Activated naive CD4-positive, alpha-beta T cell treated with anti-CD3 and anti-CD28 coated beads, Interleukin-2, amount 10 ng/mL, durations not matched to agents 7 days and 5 days (primary cell): Measurements from ENCODE around the gene HDAC2.
"Not testable (repeated sequence)": the region's sequence is repeated elsewhere in the genome, so short reads cannot be mapped to it uniquely, and the experiment has no call there.

Experiments used
- CTCF ChIA-PET: fragments of 350-600 bp; sonication (Branson Sonifier 250); formaldehyde crosslinking; loops from one replicate; lab custom pipeline; 2021; ENCODE audit warnings: antibody characterized with exemption; lab: Charles Lee
- DNase-seq: peaks from one replicate; pipeline ENCODE4 v3.0.0-alpha.2; 2020
- H3K27ac Mint-ChIP-seq: one replicate; pipeline ENCODE4 v1.8.0; 2021; ENCODE audit warnings: mild to moderate bottlenecking, moderate library complexity, mixed read lengths
- H3K27me3 Mint-ChIP-seq: one replicate; pipeline ENCODE4 v1.8.0; 2021; ENCODE audit warnings: mild to moderate bottlenecking, mixed read lengths
- H3K36me3 Mint-ChIP-seq: one replicate; pipeline ENCODE4 v1.8.0; 2021; ENCODE audit warnings: mixed read lengths
- H3K4me1 Mint-ChIP-seq: one replicate; pipeline ENCODE4 v1.8.0; 2021; ENCODE audit warnings: mixed read lengths
- H3K4me3 Mint-ChIP-seq: one replicate; pipeline ENCODE4 v1.8.0; 2021; ENCODE audit warnings: mild to moderate bottlenecking, moderate library complexity, mixed read lengths
- H3K9me3 Mint-ChIP-seq: one replicate; pipeline ENCODE4 v1.8.0; 2021; ENCODE audit warnings: mixed read lengths

The HDAC2 gene

DNA sequence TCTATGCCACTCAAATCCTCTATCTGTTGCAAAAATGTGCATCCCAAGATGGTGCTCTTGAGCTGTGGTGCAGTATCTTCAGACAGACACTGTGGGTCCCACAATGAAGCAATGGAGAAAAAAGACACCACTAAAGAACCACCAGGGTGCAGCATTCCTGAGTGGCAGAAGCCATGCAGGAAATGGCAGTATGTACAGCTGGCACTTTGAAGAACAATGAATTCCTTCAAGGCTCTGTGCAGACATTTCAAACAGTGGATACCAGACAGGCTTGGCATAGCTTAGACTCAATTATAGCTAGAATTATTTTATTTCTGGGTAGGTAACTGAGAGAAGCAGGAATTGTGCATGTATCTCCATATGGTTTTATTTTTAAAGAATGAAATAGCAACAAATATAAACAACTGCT is 24.0 kb upstream of the HDAC2 start:
- Mint-ChIP-seq H3K27me3 (peaks cover 44% of the 10 kb centered on the region), H3K36me3 (no peaks in the 10 kb centered on the region), H3K27ac (no peak overlapping the region), H3K9me3 (no peaks in the 10 kb centered on the region), H3K4me1 (peaks cover 9% of the 10 kb centered on the region), H3K4me3 (no peak overlapping the region)
- CTCF ChIA-PET = interaction anchor here (0.6 to 3.7 kb wide), 16 partner anchors 15 to 310 kb away, joined by 3 to 33 read pairs (median 4); no protein-coding TSS in a partner anchor
- DNase-seq = peak; percentile 67

DNA sequence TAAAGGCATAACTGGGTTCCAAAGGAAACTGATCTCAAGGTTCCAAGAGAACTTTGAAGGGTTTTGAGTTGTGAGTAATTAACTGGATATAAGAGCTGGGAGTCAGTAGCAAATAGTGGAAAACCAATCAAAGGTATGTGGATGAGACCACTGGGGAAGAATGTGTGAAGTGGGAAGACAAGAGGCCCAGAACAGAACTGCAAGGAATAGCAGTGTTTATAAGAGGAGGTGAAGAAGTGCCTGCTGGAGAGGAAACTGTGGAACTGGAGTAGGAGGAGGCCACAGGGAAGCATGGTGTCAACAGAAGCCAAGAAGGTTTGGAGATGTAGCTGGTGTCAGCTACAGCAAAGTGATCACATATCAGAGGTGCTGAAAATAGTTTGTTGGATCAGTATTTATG is 18.7 kb upstream of the HDAC2 start:
- no peak for DNase-seq
- H3K27me3 Mint-ChIP-seq = peaks cover 21% of the 10 kb centered on the region
- peaks cover under 1% of the 10 kb centered on the region for H3K4me1 Mint-ChIP-seq
- no peaks in the 10 kb centered on the region for H3K36me3 Mint-ChIP-seq
- no peak overlapping the region for H3K27ac Mint-ChIP-seq
- no peak overlapping the region for H3K4me3 Mint-ChIP-seq
- H3K9me3 Mint-ChIP-seq = no peaks in the 10 kb centered on the region
- CTCF ChIA-PET = no interaction called here

DNA sequence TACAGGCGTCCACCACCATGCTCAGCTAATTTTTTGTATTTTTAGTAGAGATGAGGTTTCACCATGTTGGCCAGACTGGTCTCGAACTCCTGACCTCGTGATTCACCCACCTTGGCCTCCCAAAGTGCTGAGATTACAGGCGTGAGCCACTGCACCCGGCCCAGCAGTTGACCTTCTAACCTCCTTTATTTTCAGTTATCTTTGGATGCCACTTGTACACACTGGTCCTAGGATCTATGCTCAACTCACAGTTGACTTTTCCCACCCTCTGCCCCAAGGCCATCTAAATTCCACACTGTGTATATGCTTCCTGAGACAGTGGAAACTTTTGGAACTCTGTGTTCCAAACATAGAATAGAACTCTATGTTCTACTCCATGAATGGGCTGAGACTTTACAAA is 11.7 kb upstream of the HDAC2 start:
- H3K27me3 Mint-ChIP-seq, DNase-seq, H3K9me3 Mint-ChIP-seq, H3K27ac Mint-ChIP-seq, H3K36me3 Mint-ChIP-seq, H3K4me3 Mint-ChIP-seq, H3K4me1 Mint-ChIP-seq: not testable (repeated sequence)
- CTCF ChIA-PET = interaction anchor here (4.3 kb wide), 1 partner anchor 126 kb away, joined by 27 read pairs; no protein-coding TSS in a partner anchor

DNA sequence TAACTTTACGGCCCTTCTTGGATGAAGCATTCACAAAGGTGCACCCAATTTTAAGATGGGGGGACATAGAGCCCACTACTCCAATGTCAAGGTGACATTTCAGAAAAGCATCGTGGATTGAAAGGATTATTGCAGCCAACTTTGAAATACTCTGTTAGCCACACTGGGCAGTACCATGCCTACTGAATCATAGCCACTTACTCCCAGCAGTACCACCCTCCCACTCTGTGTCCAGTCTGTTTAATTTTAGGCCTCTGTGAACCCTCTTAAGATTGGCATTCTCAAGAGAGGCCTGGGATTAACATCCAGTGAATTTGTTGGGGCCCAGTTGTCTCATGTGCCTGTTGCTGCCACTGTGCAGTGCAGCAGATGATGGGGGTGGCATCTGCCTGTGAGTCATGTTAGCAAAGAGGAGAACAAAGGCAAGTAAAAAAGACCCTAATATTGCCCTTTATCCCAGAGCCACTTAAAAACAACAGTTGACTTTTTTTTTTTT is 11.2 kb upstream of the HDAC2 start:
- CTCF ChIA-PET = interaction anchor here (4.3 kb wide), 1 partner anchor 126 kb away, joined by 27 read pairs; no protein-coding TSS in a partner anchor

DNA sequence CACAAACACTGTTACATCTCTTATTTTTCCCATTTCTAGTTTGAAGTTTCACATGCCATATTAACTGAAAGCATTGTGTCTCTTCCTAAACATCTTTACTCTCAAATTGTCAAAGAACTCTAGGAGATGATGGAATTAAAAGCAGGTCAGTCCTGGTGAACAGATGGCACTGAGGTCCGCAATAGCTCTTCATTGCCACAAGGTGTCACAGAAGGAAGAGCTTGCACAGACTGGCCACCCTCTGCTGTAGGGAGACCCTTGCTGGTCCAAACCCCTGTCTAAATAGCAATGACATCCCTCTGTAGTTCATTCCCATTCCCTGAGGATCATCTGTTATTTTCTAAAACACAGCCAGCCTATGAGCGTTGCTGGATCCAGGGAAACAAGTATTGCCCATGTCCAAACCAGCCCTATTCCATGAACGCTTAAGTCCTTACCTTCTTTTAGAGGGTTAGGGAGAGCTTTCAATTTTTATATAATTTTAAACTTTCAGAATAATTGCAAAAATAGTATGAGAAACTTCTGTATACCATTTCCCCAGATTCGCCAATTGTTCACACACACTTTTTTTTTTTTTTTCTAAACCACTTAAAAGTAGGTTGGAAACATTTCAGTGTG is 10.1 kb upstream of the HDAC2 start:
- H3K27me3 Mint-ChIP-seq = peaks cover 4% of the 10 kb centered on the region
- DNase-seq = peak; percentile 30
- no peak overlapping the region for H3K27ac Mint-ChIP-seq
- CTCF ChIA-PET = interaction anchor here (1.3 to 4.3 kb wide), 6 partner anchors 10 to 324 kb away, joined by 3 to 27 read pairs (median 4); partner anchors contain the start of gene HDAC2
- H3K9me3 Mint-ChIP-seq = no peaks in the 10 kb centered on the region
- H3K4me3 Mint-ChIP-seq = no peak overlapping the region
- no peaks in the 10 kb centered on the region for H3K36me3 Mint-ChIP-seq
- no peaks in the 10 kb centered on the region for H3K4me1 Mint-ChIP-seq

More for the DNA sequence above, 11.2 kb upstream of the HDAC2 start:
- Mint-ChIP-seq H3K27me3 (peaks cover 4% of the 10 kb centered on the region), H3K27ac (no peak overlapping the region), H3K9me3 (no peaks in the 10 kb centered on the region), H3K4me1 (no peaks in the 10 kb centered on the region), H3K4me3 (no peak overlapping the region), H3K36me3 (no peaks in the 10 kb centered on the region)
- DNase-seq = no peak

DNA sequence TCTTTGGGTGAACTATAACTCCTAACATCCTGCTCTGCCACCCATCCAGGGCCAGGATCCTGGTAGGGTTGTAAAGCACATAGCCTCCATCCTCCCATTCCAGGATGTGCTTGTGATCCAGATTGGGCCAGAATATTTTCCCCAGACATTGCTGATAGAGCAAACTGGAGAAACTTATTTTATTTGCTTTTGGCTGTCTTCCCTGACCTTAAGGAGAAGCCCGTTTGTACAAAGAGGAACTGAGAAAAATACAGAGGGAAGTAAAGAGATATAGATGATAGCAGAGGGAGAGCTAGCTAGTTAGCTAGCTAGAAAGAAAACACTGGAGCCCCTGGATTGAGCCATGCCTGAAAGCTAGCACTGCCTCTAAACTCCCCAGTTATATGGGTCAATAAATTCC is 9.0 kb upstream of the HDAC2 start:
- no peak for DNase-seq
- Mint-ChIP-seq H3K36me3 (no peaks in the 10 kb centered on the region), H3K4me1 (no peaks in the 10 kb centered on the region), H3K9me3 (no peaks in the 10 kb centered on the region), H3K27me3 (peaks cover 4% of the 10 kb centered on the region), H3K27ac (no peak overlapping the region), H3K4me3 (no peak overlapping the region)
- CTCF ChIA-PET = interaction anchor here (0.6 to 4.3 kb wide), 6 partner anchors 9 to 325 kb away, joined by 3 to 27 read pairs (median 4); partner anchors contain the start of gene HDAC2

DNA sequence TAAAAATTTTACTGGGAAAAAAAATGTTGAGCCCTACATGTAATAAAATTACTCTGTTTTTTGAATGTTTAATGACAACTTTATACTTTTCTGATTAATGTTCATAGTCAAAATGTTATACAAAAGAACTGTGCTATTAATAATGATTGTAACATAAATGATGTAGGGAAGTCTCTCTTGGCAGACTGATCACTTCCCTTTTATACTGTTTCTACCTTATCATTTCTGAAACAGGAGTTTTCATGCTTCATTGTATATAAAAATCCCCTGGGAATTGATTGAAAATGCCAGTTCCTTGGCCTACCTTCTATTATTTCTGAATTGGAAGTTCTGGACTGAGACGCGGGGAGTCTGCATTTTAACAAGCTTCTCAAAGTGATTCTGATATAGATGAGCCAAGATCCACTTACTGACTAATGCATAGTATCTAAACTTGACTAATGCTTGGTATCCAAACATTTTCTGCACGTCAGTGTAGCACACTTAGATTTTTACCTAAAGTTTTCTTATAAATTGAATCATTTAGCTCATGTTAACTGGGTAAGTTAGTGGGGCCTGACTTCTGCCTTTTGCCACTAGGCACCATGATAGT is 7.2 kb upstream of the HDAC2 start:
- DNase-seq = no peak
- no peak overlapping the region for H3K27ac Mint-ChIP-seq
- H3K4me3 Mint-ChIP-seq = no peak overlapping the region
- CTCF ChIA-PET = interaction anchor here (0.6 kb wide), 1 partner anchor 130 kb away, joined by 3 read pairs; no protein-coding TSS in a partner anchor
- no peaks in the 10 kb centered on the region for H3K9me3 Mint-ChIP-seq
- peaks cover 4% of the 10 kb centered on the region for H3K27me3 Mint-ChIP-seq
- no peaks in the 10 kb centered on the region for H3K4me1 Mint-ChIP-seq
- H3K36me3 Mint-ChIP-seq = no peaks in the 10 kb centered on the region

DNA sequence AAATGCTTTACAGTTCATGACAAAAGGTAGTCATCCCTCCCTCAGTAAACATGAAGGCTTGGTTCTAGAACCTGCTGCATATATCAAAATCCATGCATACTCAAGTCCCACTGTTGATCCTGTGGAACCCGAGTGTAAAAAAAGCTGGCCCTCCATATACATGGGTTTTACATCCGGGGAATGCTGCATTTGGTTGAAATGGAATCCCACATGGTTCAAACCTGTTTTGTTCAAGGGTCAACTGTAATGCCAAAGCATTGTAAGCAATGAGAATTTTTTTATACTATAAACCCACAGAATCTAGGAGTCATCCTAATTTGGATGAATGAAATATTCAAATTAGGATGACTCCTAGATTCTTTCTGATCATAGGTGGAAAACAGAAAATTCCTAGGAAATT is 5.9 kb upstream of the HDAC2 start:
- H3K27ac Mint-ChIP-seq = no peak overlapping the region
- no peaks in the 10 kb centered on the region for H3K9me3 Mint-ChIP-seq
- no peaks in the 10 kb centered on the region for H3K27me3 Mint-ChIP-seq
- peaks cover 8% of the 10 kb centered on the region for H3K4me1 Mint-ChIP-seq
- CTCF ChIA-PET = no interaction called here
- no peaks in the 10 kb centered on the region for H3K36me3 Mint-ChIP-seq
- H3K4me3 Mint-ChIP-seq = no peak overlapping the region
- DNase-seq = no peak

DNA sequence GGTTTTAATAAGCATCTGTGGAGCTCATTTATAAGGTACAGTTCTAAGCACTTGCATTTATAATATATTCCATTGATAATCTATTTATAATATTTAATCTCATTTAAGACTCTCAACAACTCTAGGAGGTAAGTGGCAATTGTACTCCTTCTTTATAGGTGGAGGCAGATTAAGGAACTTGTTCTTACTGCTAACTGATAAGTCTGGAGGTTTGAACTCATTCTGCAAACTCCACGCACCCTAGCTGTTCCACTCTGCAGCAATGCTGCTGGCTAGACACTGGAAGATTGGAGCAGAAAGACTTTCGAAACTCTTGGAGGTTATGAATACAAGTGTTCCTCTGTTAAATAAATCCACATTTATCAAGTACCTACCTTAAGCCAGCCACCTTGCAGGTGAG is 793 bp upstream of the HDAC2 start:
- Mint-ChIP-seq H3K27me3 (peaks cover 6% of the 10 kb centered on the region), H3K4me3 (peak overlapping the region; percentile 96), H3K4me1 (peaks cover 31% of the 10 kb centered on the region), H3K9me3 (no peaks in the 10 kb centered on the region), H3K27ac (peak overlapping the region; percentile 98), H3K36me3 (peaks cover 3% of the 10 kb centered on the region)
- no peak for DNase-seq
- CTCF ChIA-PET = interaction anchor here (1.0 to 1.4 kb wide), 2 partner anchors 9 to 15 kb away, joined by 3 to 5 read pairs; no protein-coding TSS in a partner anchor

DNA sequence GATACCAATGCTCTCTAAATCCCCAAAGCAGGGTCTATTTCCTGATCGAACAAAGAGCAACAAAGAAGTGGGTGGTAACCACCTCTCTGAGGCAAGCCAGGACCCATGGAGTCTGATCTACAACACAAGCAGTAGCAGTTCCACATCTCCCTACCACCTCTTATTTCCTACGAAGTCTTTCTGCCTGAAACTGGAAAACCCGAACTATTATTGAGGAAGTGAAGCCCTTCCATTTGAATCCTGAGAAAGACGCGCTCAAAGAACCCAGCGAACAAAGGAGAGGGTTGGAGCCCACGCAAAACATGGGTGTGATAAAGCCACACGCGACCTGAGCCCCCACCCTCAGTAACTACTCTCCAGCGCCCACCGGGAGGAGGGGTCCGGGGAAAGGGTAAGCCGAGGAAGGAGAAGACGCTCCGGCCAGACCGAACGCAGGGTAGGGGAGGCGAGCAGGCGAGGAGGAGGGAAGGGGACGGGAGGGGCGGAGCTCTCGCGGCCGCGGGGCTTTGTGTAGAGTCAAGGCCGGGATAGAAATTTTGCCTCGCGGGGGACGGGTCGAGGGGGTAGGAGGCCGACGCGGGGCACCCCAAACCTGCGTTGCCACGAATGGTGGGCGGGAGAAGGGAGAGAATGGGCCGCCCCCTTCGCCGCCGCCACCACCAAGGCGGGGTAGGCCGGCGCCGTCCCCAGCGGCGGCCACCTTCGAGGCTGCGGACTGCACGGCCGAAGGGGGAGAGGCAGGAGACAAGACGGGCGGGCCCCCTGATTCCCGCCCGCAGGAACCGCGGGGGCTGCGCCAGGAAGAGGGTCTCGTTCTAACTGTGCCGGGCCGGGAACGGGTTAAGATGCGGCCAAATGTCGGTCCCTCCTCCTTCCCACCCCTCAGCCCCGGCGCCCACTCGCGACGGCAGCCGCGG is 802 bp downstream of the HDAC2 start:
- H3K4me1 Mint-ChIP-seq = peaks cover 31% of the 10 kb centered on the region
- H3K27ac Mint-ChIP-seq = peak overlapping the region; percentile 98
- H3K36me3 Mint-ChIP-seq = peaks cover 3% of the 10 kb centered on the region
- peak; percentile 70 for DNase-seq
- CTCF ChIA-PET = no interaction called here
- H3K4me3 Mint-ChIP-seq = peak overlapping the region; percentile 96
- H3K27me3 Mint-ChIP-seq = peaks cover 6% of the 10 kb centered on the region
- no peaks in the 10 kb centered on the region for H3K9me3 Mint-ChIP-seq

DNA sequence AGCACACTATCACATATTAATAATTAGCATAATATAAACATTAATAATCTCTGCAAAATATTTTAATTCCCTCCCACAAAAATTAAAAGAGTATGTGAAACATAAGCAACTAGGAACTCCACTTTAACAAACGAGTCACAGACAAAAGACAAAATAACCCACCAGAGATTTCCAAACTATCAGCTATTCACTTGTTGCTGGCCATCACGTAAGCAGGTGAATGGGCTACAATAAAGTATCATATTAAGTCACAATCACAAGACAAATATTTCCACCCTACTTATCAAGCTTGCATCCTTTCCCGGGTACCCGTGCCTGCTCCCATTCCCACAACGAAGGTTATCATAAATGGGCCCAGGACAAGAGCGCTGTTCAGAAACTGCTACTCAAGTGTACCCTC is 2.5 kb downstream of the HDAC2 start:
- no peak for DNase-seq
- Mint-ChIP-seq H3K4me3 (peak overlapping the region; percentile 96), H3K4me1 (peaks cover 36% of the 10 kb centered on the region), H3K9me3 (no peaks in the 10 kb centered on the region), H3K36me3 (peaks cover 3% of the 10 kb centered on the region), H3K27me3 (peaks cover 6% of the 10 kb centered on the region), H3K27ac (no peak overlapping the region)
- CTCF ChIA-PET = interaction anchor here (1.0 kb wide), 1 partner anchor 27 kb away, joined by 3 read pairs; no protein-coding TSS in a partner anchor

DNA sequence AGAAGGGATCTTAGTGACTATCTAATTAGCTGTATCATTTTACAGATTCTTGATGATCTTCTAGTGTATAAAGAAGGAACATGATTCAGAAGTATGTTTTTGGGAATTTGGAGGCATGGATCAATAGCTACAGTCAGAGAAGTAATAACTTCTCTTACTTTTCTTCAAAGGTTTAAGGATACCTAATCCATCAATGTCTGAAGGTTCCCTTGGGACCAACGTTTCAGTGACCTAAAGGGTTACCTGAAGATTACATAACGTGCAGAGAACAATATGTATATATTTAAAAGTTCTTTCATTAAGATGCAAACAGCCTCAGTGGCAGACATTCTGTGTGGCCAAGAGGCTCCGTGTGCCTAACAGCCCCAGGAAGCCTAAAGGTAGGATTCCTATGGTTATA is 3.2 kb downstream of the HDAC2 start:
- Mint-ChIP-seq H3K36me3 (peaks cover 3% of the 10 kb centered on the region), H3K9me3 (no peaks in the 10 kb centered on the region), H3K4me1 (peaks cover 36% of the 10 kb centered on the region), H3K27ac (no peak overlapping the region), H3K27me3 (peaks cover 6% of the 10 kb centered on the region), H3K4me3 (no peak overlapping the region)
- CTCF ChIA-PET = interaction anchor here (1.0 to 1.6 kb wide), 2 partner anchors 10 to 27 kb away, joined by 3 read pairs; no protein-coding TSS in a partner anchor
- no peak for DNase-seq

DNA sequence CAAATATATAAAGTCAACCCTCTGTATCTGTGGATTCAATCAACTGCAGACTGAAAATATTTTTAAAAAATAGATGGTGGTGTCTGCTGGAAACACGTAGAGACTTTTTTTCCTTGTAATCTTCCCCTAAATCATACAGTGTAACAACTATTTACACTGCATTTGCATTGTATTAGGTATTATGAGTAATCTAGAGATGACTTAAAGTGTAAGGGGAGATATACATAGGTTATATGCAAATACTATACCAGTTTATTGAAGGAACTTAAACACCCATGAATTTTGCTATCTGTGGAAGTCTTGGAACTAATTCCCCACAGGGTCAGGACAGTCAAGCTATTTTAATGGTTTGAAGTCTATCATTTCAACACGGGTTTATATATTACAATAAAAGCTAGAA is 10.2 kb downstream of the HDAC2 start:
- peaks cover 6% of the 10 kb centered on the region for H3K4me1 Mint-ChIP-seq
- CTCF ChIA-PET = interaction anchor here (1.2 to 1.9 kb wide), 2 partner anchors 19 to 22 kb away, joined by 4 read pairs; no protein-coding TSS in a partner anchor

More for the DNA sequence above, 10.2 kb downstream of the HDAC2 start:
- Mint-ChIP-seq H3K9me3 (no peaks in the 10 kb centered on the region), H3K27ac (no peak overlapping the region), H3K27me3 (no peaks in the 10 kb centered on the region), H3K36me3 (peaks cover 18% of the 10 kb centered on the region), H3K4me3 (no peak overlapping the region)
- no peak for DNase-seq
